ENCODE results near the gene IKZF5.

Gene IKZF5

DNA sequence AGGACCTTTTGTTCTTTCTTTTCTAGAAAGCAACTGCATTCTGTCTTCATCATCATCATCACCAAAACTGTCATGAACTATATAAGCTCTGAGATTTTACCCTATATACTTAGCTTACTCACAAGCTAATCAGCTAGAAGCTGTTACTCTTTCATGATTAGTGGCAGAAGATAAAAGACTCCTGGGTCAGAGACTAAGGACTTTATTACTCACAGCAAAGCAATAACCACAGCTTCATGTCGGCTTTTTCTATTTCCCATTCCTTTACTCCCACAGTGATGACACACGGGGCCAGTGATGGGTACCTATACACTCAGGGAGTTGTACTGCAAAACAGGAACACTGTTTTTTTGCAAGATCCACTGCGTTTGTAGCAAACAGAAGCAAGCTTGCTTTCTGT, 46.2 kb downstream of the IKZF5 start:
- no peak overlapping the region for H3K27ac ChIP-seq
- no peaks in the 10 kb centered on the region for H3K9me3 ChIP-seq
- H3K27me3 ChIP-seq, result peaks cover 25% of the 10 kb centered on the region
- no peaks in the 10 kb centered on the region for H3K4me1 ChIP-seq (ENCODE audit: control insufficient read depth in 1 of 2, insufficient read depth in 1 of 2, low read depth in 1 of 2, low read length in 1 of 2)
- H3K4me3 ChIP-seq (ENCODE audit: low read depth in 1 of 2, low read length in 1 of 2), result no peak overlapping the region
- no peaks in the 10 kb centered on the region for H3K36me3 ChIP-seq
- no peak for TF ChIP-seq CTCF (IDR thresholded peaks at IDR 0.05)

DNA sequence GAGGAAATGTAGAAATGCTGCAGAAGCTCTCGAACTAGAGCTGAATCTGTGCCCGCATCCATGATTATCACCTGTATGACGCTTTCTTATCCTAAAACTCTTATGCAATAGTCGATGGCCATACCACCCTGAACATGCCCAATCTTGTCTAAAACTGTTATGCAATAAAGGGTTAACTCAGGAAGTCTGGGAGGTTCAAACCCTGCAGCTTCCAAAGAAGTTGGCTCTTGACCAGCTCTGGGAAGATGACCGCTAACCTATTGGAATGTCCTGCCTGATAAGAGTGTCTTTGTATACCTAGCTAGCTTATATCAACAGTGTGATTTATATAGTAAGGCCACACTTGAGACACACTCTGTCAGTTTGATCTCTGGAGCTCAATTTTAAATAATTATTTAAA, 51.1 kb downstream of the IKZF5 start:
- no peaks in the 10 kb centered on the region for H3K36me3 ChIP-seq
- no peak overlapping the region for H3K4me3 ChIP-seq (ENCODE audit: low read depth in 1 of 2, low read length in 1 of 2)
- no peaks in the 10 kb centered on the region for H3K9me3 ChIP-seq
- H3K4me1 ChIP-seq (ENCODE audit: control insufficient read depth in 1 of 2, insufficient read depth in 1 of 2, low read depth in 1 of 2, low read length in 1 of 2), result peaks cover 10 to 20% of the 10 kb centered on the region in 2 experiments
- TF ChIP-seq CTCF (IDR thresholded peaks at IDR 0.05), result no peak
- H3K27ac ChIP-seq, result no peak overlapping the region
- peaks cover 53% of the 10 kb centered on the region for H3K27me3 ChIP-seq

- no peaks in the 10 kb centered on the region for H3K36me3 ChIP-seq
- no peak for TF ChIP-seq CTCF (IDR thresholded peaks at IDR 0.05)
- H3K27me3 ChIP-seq, result peaks cover 48% of the 10 kb centered on the region
- H3K9me3 ChIP-seq, result no peaks in the 10 kb centered on the region
- peaks cover 10 to 21% of the 10 kb centered on the region in 2 experiments for H3K4me1 ChIP-seq (ENCODE audit: control insufficient read depth in 1 of 2, insufficient read depth in 1 of 2, low read depth in 1 of 2, low read length in 1 of 2)
- H3K4me3 ChIP-seq (ENCODE audit: low read depth in 1 of 2, low read length in 1 of 2), result no peak overlapping the region
- H3K27ac ChIP-seq, result no peak overlapping the region
Measured at GRCh38 chr10:122955892-122956291, 52.7 kb downstream of the IKZF5 start.

DNA sequence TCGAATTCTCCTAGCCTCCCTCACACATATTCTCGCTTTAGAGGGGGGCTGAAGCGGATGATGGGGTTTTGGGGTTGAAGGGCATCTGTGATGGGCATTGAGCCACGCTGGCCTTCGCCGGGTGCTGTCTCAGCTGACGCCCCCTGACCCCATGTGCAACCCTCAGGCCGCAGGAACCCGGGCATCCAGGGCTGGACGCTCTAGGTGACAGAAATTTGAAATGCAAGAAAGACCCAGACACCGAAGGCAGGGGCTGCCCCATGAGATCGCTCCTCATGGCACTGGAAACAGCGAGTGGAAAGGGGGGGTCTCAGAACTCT, 53.9 kb downstream of the IKZF5 start:
- peak overlapping the region; percentile 76 to 83 for H3K4me3 ChIP-seq (ENCODE audit: low read depth in 1 of 2, low read length in 1 of 2)
- H3K27me3 ChIP-seq, result peaks cover 42% of the 10 kb centered on the region
- no peak for TF ChIP-seq CTCF (IDR thresholded peaks at IDR 0.05)
- peak overlapping the region; percentile 75 for H3K27ac ChIP-seq
- H3K9me3 ChIP-seq, result no peaks in the 10 kb centered on the region
- H3K4me1 ChIP-seq (ENCODE audit: control insufficient read depth in 1 of 2, insufficient read depth in 1 of 2, low read depth in 1 of 2, low read length in 1 of 2), result peaks cover 10 to 21% of the 10 kb centered on the region in 2 experiments
- H3K36me3 ChIP-seq, result no peaks in the 10 kb centered on the region

- Histone ChIP-seq H3K9me3 (no peaks in the 10 kb centered on the region), H3K27ac (peak within 1 kb of the TSS; percentile 75), H3K4me3 (ENCODE audit: low read depth in 1 of 2, low read length in 1 of 2) (peak within 1 kb of the TSS; percentile 76 to 83), H3K36me3 (peaks cover 4% of the 10 kb centered on the region), H3K27me3 (peaks cover 42% of the 10 kb centered on the region), H3K4me1 (ENCODE audit: control insufficient read depth in 1 of 2, insufficient read depth in 1 of 2, low read depth in 1 of 2, low read length in 1 of 2) (peaks cover 10 to 21% of the 10 kb centered on the region in 2 experiments)
- peak; percentile 13 for TF ChIP-seq CTCF (IDR thresholded peaks at IDR 0.05)
Measured at GRCh38 chr10:122953902-122954730, 54.5 kb downstream of the IKZF5 start, which contains the start of gene C10orf88. TSS of gene C10orf88 (minus strand) at chr10:122954227. CDS start at chr10:122954178, 49 bp downstream.
